Measurements from ENCODE around the gene DNAJC1.
A peak's percentile ranks its signal among the peaks of the same experiment; 100 is the strongest.
"Not testable (repeated sequence)": the region's sequence is repeated elsewhere in the genome, so short reads cannot be mapped to it uniquely, and the experiment has no call there.

Gene DNAJC1

GRCh38 chr10:21834574-21834973, 169.0 kb downstream of the DNAJC1 start:
- not testable (repeated sequence) for H3K9ac ChIP-seq (ENCODE audit: low read length); H3K4ac ChIP-seq (ENCODE audit: low read depth, low read length); H3K79me1 ChIP-seq (ENCODE audit: low read length); H3K79me2 ChIP-seq (ENCODE audit: control insufficient read depth, insufficient read depth, low read length, poor library complexity); H4K91ac ChIP-seq (ENCODE audit: low read depth, low read length); DNase-seq; H3K4me3 ChIP-seq (ENCODE audit: low read depth, low read length); H2BK120ac ChIP-seq (ENCODE audit: insufficient read depth, low read length, poor library complexity); H4K8ac ChIP-seq (ENCODE audit: low read depth, low read length); H3K4me2 ChIP-seq (ENCODE audit: low read length); H2AK5ac ChIP-seq (ENCODE audit: low read length); H3K18ac ChIP-seq (ENCODE audit: low read length); H3K4me1 ChIP-seq (ENCODE audit: control insufficient read depth in 1 of 2, insufficient read depth in 2 of 2, low read length in 2 of 2); H2BK12ac ChIP-seq (ENCODE audit: low read length); H3K27ac ChIP-seq (ENCODE audit: low read depth, low read length); H2AFZ ChIP-seq (ENCODE audit: insufficient read depth, low read length, poor library complexity); H3K27me3 ChIP-seq (ENCODE audit: insufficient read depth, low read length); H3K14ac ChIP-seq (ENCODE audit: low read length); H4K12ac ChIP-seq (ENCODE audit: low read depth, low read length); H2BK5ac ChIP-seq (ENCODE audit: low read depth, low read length, poor library complexity); H3K23ac ChIP-seq (ENCODE audit: low read length)
- peaks cover 17 to 23% of the 10 kb centered on the region in 2 experiments for H3K36me3 ChIP-seq (ENCODE audit: control insufficient read depth in 1 of 2, insufficient read depth in 2 of 2, low read length in 2 of 2)
- peaks cover 16% of the 10 kb centered on the region for H3K9me3 ChIP-seq (ENCODE audit: insufficient read depth, low read depth, low read length)
- WGBS (ENCODE audit: extremely low coverage, insufficient coverage, insufficient read length), result no CpG with 5 or more reads among the region's 10 CpGs

- Histone ChIP-seq H3K4ac (ENCODE audit: low read depth, low read length) (no peak overlapping the region), H4K91ac (ENCODE audit: low read depth, low read length) (no peak overlapping the region), H3K27me3 (ENCODE audit: insufficient read depth, low read length) (no peaks in the 10 kb centered on the region)
These were observed 170.8 kb downstream of the DNAJC1 start for GRCh38 chr10:21832821-21833130.

GRCh38 chr10:21831986-21832820, 171.3 kb downstream of the DNAJC1 start:
- WGBS (ENCODE audit: extremely low coverage, insufficient coverage, insufficient read length), result no CpG with 5 or more reads among the region's 2 CpGs
- H4K91ac ChIP-seq (ENCODE audit: low read depth, low read length), result no peak overlapping the region

More at GRCh38 chr10:21832821-21833130, 170.8 kb downstream of the DNAJC1 start:
- H3K4me2 ChIP-seq (ENCODE audit: low read length), result no peak overlapping the region
- H3K79me1 ChIP-seq (ENCODE audit: low read length), result no peaks in the 10 kb centered on the region
- no peak overlapping the region for H2AK5ac ChIP-seq (ENCODE audit: low read length)
- no peak overlapping the region for H2AFZ ChIP-seq (ENCODE audit: insufficient read depth, low read length, poor library complexity)
- no peaks in the 10 kb centered on the region for H3K79me2 ChIP-seq (ENCODE audit: control insufficient read depth, insufficient read depth, low read length, poor library complexity)
- no peak overlapping the region for H3K9ac ChIP-seq (ENCODE audit: low read length)
- H3K4me3 ChIP-seq (ENCODE audit: low read depth, low read length), result no peak overlapping the region
- no peak overlapping the region for H4K12ac ChIP-seq (ENCODE audit: low read depth, low read length)
- H3K27ac ChIP-seq (ENCODE audit: low read depth, low read length), result no peak overlapping the region
- H3K14ac ChIP-seq (ENCODE audit: low read length), result no peak overlapping the region
- H3K36me3 ChIP-seq (ENCODE audit: control insufficient read depth in 1 of 2, insufficient read depth in 2 of 2, low read length in 2 of 2), result peaks cover 20 to 25% of the 10 kb centered on the region in 2 experiments
- no peak for DNase-seq
- H3K18ac ChIP-seq (ENCODE audit: low read length), result no peak overlapping the region
- no peak overlapping the region for H2BK120ac ChIP-seq (ENCODE audit: insufficient read depth, low read length, poor library complexity)
- H2BK12ac ChIP-seq (ENCODE audit: low read length), result no peak overlapping the region
- no peak overlapping the region for H3K23ac ChIP-seq (ENCODE audit: low read length)
- no peak overlapping the region for H2BK5ac ChIP-seq (ENCODE audit: low read depth, low read length, poor library complexity)
- peaks cover 18% of the 10 kb centered on the region for H3K9me3 ChIP-seq (ENCODE audit: insufficient read depth, low read depth, low read length)
- no CpG with 5 or more reads among the region's 1 CpG for WGBS (ENCODE audit: extremely low coverage, insufficient coverage, insufficient read length)
- H3K4me1 ChIP-seq (ENCODE audit: control insufficient read depth in 1 of 2, insufficient read depth in 2 of 2, low read length in 2 of 2), result no peaks in the 10 kb centered on the region
- no peak overlapping the region for H4K8ac ChIP-seq (ENCODE audit: low read depth, low read length)

GRCh38 chr10:21830037-21830436, 173.5 kb downstream of the DNAJC1 start:
- H4K8ac ChIP-seq (ENCODE audit: low read depth, low read length), result no peak overlapping the region
- DNase-seq, result no peak
- no peaks in the 10 kb centered on the region for H3K4me1 ChIP-seq (ENCODE audit: control insufficient read depth in 1 of 2, insufficient read depth in 2 of 2, low read length in 2 of 2)
- no peak overlapping the region for H4K12ac ChIP-seq (ENCODE audit: low read depth, low read length)
- no peak overlapping the region for H3K23ac ChIP-seq (ENCODE audit: low read length)
- no peak overlapping the region for H3K9ac ChIP-seq (ENCODE audit: low read length)
- H4K91ac ChIP-seq (ENCODE audit: low read depth, low read length), result no peak overlapping the region
- no peak overlapping the region for H3K27ac ChIP-seq (ENCODE audit: low read depth, low read length)
- no peak overlapping the region for H3K14ac ChIP-seq (ENCODE audit: low read length)
- no peaks in the 10 kb centered on the region for H3K79me2 ChIP-seq (ENCODE audit: control insufficient read depth, insufficient read depth, low read length, poor library complexity)
- H2BK12ac ChIP-seq (ENCODE audit: low read length), result no peak overlapping the region
- no peak overlapping the region for H2AFZ ChIP-seq (ENCODE audit: insufficient read depth, low read length, poor library complexity)
- no peak overlapping the region for H3K18ac ChIP-seq (ENCODE audit: low read length)
- no peak overlapping the region for H3K4ac ChIP-seq (ENCODE audit: low read depth, low read length)
- H2BK120ac ChIP-seq (ENCODE audit: insufficient read depth, low read length, poor library complexity), result no peak overlapping the region
- H3K4me3 ChIP-seq (ENCODE audit: low read depth, low read length), result no peak overlapping the region
- H2AK5ac ChIP-seq (ENCODE audit: low read length), result no peak overlapping the region
- H2BK5ac ChIP-seq (ENCODE audit: low read depth, low read length, poor library complexity), result no peak overlapping the region
- H3K4me2 ChIP-seq (ENCODE audit: low read length), result no peak overlapping the region
- H3K27me3 ChIP-seq (ENCODE audit: insufficient read depth, low read length), result no peaks in the 10 kb centered on the region
- H3K36me3 ChIP-seq (ENCODE audit: control insufficient read depth in 1 of 2, insufficient read depth in 2 of 2, low read length in 2 of 2), result peaks cover 19 to 24% of the 10 kb centered on the region in 2 experiments
- H3K9me3 ChIP-seq (ENCODE audit: insufficient read depth, low read depth, low read length), result peaks cover 16% of the 10 kb centered on the region
- no peaks in the 10 kb centered on the region for H3K79me1 ChIP-seq (ENCODE audit: low read length)

More at GRCh38 chr10:21831986-21832820, 171.3 kb downstream of the DNAJC1 start:
- H3K4me3 ChIP-seq (ENCODE audit: low read depth, low read length), result no peak overlapping the region
- H3K9me3 ChIP-seq (ENCODE audit: insufficient read depth, low read depth, low read length), result peaks cover 19% of the 10 kb centered on the region
- no peak overlapping the region for H2BK120ac ChIP-seq (ENCODE audit: insufficient read depth, low read length, poor library complexity)
- no peaks in the 10 kb centered on the region for H3K27me3 ChIP-seq (ENCODE audit: insufficient read depth, low read length)
- H3K4me2 ChIP-seq (ENCODE audit: low read length), result no peak overlapping the region
- H4K8ac ChIP-seq (ENCODE audit: low read depth, low read length), result no peak overlapping the region
- H3K23ac ChIP-seq (ENCODE audit: low read length), result no peak overlapping the region
- H3K18ac ChIP-seq (ENCODE audit: low read length), result no peak overlapping the region
- H4K12ac ChIP-seq (ENCODE audit: low read depth, low read length), result no peak overlapping the region
- no peak overlapping the region for H3K14ac ChIP-seq (ENCODE audit: low read length)
- H3K79me1 ChIP-seq (ENCODE audit: low read length), result no peaks in the 10 kb centered on the region
- no peak overlapping the region for H2BK5ac ChIP-seq (ENCODE audit: low read depth, low read length, poor library complexity)
- H3K36me3 ChIP-seq (ENCODE audit: control insufficient read depth in 1 of 2, insufficient read depth in 2 of 2, low read length in 2 of 2), result peaks cover 23 to 27% of the 10 kb centered on the region in 2 experiments
- DNase-seq, result peak; percentile 18 to 85
- H2BK12ac ChIP-seq (ENCODE audit: low read length), result no peak overlapping the region
- no peak overlapping the region for H3K27ac ChIP-seq (ENCODE audit: low read depth, low read length)
- no peaks in the 10 kb centered on the region for H3K4me1 ChIP-seq (ENCODE audit: control insufficient read depth in 1 of 2, insufficient read depth in 2 of 2, low read length in 2 of 2)
- no peak overlapping the region for H3K9ac ChIP-seq (ENCODE audit: low read length)
- no peak overlapping the region for H2AFZ ChIP-seq (ENCODE audit: insufficient read depth, low read length, poor library complexity)
- H3K79me2 ChIP-seq (ENCODE audit: control insufficient read depth, insufficient read depth, low read length, poor library complexity), result no peaks in the 10 kb centered on the region
- no peak overlapping the region for H2AK5ac ChIP-seq (ENCODE audit: low read length)
- H3K4ac ChIP-seq (ENCODE audit: low read depth, low read length), result no peak overlapping the region
